ENCODE results near the gene GANAB.
A peak's percentile ranks its signal among the peaks of the same experiment; 100 is the strongest.
"Not testable (repeated sequence)": the region's sequence is repeated elsewhere in the genome, so short reads cannot be mapped to it uniquely, and the experiment has no call there.

The GANAB gene

DNA sequence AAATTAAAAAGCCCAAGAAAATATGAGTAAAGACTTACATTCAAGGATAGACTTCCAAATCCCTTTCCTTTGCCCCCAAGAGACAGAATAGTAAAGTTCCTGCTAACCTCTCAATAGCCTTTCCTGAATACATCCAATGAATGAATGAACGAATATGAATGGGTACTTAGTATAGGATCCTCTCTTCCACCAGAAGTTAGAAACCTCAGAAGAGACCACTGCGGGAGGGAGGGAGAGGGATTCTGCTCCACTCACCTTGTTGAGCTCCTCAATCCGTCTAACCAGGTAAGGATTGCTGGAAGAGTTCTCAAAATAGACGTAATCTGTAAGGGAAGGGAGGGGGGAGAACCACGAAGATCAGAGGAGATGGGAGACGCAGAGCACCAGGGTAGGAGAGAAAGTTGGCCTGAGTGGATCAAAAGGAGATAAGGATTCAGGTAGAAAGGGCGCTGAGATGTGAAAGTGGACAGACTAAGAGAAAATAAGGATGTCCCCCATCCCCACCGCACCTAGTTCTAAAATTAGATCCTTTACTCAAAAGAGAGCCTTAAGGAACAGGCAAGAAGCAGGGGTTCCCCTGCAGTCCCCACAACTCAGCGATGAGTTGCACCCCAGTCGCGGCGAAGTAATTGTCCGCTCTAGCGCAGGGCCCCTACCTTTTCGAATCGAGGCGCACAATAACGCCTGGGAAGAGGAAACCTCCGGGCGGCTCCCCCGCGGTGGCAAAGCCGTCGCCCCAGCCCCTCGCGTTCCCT, 45.9 kb downstream of the GANAB start:
- FAIRE-seq, result no peak

DNA sequence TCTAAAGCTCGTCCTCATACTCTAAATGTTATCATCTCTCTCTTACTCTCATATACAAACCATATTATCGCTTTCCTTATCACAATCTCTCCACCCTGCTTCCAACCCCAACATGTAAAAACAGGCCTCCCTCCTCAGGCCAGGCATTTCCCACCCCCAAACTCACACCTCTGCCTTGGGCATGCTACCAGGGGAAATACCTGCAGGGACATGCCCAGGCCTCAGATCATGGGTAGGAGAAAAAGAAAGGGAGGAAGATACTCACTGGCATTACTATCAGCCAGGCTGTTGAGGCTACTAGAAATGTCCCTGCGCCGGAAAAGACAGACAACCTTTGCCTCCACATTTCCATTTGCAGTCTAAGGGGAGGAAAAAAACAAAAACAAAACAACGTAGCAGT, 46.5 kb downstream of the GANAB start:
- FAIRE-seq, result no peak

DNA sequence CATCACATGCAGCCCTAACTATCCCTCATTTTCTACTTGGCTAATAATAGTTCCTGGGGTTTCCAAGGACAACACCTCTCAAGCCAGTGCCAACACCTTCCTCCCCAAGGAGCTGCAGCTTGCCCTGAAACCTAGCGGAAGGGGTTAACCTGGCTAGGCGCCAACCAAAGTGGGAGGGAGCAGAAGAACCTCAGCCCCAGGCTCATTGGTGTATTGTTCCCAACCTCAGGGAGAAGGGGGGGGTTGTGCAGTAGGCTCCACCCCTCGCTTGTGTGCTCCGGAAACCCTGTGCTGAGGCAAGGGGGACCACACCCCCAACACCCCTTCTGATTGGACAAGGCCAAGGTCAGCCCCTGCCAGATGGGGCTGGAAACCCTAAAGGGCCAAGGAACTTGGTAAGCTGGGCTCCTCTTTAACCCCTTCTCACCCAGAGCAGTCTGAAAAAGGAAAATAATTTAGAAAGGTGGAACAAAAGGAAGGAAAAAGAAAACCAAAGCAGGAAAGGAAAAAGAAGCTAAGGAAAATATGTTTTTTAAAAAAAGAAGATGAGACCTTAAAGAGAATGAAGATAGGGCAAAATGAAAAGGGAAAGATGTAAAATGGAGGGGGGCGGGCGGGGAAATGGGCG, 47.2 kb downstream of the GANAB start:
- FAIRE-seq, result peak; percentile 96

DNA sequence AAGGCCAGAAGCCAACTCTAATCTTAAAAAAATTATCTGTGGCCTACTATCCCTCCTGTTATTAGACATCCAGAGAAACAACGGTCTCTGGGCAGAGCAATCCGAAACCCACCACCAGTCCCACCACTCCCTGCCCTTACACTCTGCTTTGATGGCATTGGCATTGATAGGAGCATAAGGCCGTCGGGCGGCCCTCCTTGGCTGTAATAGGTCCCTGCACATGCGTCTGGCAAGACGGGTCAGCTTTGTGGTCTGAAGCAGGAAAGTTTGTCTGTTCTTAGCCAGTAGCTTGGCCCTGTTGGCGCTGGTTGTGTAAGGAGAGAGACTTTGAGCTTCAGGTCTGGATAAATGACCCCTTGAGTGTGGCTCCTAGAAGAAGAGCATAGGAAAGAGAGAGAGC, 51.3 kb downstream of the GANAB start:
- no peak for FAIRE-seq

DNA sequence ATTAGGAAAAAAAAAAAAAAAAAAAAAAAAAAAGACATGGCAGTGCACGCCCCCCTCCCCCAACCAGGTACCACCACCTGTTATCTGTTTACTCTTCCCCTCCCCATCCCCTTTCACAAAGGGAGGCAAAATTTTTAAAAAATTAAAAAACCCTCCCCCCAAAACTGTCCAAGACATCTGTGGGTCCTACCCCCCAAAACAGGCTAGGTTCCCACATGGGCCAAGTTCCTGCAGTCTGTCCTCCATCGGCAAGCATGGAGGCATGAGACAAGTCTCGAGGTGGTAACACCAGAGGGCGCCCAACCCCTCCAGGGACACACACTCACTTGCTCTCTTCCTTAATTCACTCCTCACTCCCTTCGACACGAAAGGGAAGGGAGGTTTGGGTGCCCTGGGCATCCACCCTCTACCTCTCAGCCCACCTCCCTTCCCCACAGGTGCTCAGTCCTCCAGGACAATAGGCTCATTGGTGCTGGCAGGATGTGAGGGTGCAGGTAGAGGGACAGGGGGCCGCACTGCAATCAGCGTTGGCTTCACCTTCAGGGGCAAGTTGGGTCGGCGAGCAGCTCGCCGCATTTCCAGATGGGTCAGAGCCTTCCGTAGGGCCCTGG, 52.9 kb downstream of the GANAB start:
- no peak for FAIRE-seq

DNA sequence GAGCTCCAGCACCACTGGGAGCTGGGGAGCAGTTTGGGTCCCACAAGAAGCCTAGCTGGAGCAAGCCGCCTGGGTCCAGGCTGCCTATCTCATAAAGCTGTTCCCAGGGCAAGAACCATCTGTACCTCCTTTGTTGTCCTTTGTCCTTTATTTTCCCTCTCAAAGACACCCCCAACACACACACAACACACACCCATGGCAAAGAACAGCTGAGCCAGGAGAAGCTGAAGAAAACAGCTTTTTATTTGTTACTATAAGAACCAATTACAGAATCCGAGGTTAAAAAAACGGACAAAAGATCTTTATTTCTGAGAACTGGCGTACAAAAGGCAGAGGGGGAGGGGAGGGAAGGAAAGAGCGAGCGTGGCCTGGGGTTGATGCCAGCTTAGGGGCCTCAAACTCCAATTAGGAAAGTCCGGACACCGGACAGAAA, 53.4 kb downstream of the GANAB start:
- no peak for FAIRE-seq

DNA sequence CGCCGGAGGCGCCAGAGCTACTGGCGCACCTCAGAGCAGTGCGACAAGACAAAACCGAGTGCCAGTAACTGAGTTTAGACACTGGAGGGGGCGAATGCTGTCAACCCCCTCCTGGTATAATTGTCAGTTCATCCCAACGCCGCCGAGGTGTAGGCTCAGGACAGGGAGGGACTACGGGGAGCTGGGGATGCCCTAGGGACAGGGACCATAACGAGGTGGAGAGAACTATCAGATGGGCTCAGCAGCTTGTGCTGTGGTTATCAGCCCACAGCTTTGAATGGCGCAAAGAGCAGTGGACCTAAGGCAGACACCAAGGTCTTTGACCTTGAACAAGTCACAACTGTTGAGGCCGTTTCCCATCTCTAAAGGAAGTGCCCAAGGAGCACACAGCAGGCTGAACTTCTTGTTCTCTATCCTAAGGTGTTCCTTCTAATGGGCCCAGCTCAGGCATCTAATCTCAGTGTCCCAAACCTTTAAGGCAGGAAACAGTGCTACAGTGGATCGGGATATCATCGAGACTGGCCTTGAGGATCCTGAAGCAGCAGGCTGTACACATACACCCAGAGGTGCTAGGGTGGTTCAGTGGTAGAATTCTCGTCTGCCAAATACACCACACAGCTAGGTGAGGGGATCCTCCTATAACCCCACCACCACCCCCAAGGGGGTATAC, 54.1 kb downstream of the GANAB start:
- FAIRE-seq, result no peak

DNA sequence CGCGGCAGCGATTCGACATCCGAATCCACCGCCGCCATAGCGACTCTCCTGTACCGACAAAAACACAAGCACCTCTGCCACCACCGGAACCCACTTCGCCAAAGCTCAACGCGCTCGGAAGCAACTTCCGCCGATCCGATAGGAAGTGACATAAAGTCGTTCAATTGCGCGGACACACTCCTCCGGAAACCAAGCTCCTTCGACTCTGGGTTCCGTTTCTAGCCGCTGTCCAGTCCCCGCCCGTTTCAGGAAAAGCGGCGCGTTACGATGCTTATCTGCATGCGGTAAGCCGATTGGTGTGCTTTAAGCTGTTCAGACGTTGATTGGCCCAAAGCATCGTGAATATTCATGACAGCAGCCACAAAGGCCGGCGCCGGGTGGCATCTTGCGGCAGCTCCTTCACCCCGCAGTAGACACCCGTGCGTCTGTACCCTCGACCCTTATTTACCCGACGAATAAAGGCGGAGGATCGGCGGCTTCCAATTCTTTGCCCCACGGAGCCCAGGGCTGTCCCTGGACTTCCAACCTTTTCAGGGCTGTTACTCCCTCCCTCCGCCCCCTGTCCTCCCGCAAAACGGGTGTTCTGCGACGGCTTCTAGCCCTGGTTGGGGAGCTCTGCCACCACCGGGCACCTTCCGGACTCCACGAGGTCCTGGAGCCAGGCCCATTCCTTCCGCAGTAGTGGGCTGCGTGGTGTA, 54.8 kb downstream of the GANAB start, which contains the start of gene TUT1:
Gene TUT1 (minus strand): TSS at position 76 of the 698 bp plus-strand sequence. CDS start 38 bp downstream, at position 38.
- peak; percentile 92 for FAIRE-seq

DNA sequence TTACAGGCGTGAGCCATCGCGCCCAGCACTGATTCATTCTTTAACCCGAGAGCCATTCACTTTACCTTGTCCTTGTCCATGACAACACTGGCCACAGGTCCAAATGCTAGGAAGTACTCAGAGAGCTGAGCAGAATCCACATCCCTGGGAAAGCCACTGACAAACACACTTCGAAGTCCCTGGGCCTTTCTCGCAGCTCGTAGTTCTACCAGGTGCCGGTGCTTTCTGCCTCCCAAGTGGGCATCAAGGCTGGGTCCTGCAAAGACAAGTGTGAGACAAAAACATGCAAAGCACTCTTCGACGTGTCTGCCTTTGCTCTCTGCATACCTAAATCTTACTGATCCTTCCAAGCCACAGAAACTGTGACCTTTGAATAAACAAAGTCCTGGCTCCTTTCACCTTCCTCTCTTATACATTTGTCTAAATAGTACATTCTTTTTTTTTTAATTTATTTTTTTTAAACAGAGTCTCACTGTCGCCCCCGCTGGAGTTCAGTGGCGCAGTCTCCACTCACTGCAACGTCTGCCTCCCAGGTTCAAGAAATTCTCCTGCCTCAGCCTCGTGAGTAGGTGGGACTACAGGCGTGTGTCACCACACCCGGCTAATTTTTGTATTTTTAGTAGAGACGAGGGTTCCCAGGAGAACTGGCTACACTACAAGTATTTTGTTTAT, 57.3 kb downstream of the GANAB start:
- FAIRE-seq, result no peak

DNA sequence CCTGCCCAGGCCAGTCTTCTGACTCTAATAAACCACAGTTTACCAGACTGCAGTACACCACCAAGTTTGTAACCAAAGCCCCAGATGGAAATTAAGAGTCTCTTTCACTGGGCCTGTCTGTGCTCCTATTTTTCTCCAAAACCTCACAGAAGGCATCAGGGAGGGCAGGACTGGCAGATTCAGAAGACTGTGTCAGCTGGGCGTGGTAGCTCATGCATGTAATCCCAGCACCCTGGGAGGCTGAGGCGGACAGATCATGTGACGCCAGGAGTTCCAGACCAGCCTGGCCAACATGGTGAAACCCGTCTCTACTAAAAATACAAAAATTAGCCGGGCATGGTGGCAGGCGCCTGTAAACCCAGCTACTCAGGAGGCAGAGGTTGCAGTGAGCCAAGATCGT, 61.1 kb downstream of the GANAB start:
- FAIRE-seq, result not testable (repeated sequence)

DNA sequence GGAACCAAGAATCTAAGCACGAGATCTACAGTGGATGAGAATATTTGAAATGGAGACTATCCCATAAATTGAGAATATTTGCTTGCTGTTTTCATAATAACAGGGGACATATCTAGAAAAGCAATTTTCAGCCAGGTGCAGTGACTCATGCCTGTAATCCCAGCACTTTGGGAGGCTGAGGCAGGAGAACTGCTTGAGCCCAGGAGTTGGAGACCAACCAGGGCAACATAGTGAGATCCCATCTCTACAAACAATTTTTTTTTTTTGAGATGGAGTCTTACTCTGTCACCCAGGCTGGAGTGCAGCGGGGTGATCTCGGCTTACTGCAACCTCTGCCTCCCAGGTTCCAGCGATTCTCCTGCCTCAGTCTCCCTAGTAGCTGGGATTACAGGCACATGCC, 64.7 kb downstream of the GANAB start:
- FAIRE-seq, result not testable (repeated sequence)

DNA sequence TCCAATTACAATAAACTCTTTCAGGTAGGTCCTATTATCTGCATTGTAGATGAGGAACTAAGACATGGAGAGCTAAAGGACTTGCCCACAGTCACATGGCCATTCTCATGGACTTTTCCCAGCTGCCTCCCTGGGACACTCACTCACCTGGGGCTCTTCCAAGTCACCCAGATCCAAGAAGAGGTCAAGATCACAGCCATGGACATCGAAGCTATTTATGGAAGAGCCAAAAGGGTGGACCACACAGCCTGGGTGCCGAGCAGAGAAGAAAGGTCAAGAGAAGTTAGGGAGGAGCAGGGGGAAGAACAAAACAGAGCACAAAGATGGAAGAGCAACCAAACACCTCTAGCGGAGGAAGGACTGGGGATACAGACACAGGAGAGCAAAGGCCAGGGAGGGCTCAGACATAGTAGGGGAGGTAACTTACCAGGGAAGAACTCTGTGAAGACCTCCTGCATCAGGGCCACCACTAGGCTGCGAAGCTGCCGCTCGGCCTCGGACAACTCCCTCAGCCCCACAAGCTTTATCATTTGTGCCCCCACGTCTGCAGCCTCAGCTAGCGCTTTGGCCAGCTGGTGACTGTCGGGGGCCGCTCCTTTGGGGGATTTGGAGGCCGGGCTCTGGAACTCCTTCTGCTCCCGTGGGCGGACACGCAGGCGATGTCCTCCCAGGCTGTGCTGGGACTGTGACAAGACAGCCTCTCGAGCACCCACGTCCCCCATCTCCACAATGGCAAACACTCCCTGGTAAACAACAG, 65.3 kb downstream of the GANAB start:
- no peak for FAIRE-seq

DNA sequence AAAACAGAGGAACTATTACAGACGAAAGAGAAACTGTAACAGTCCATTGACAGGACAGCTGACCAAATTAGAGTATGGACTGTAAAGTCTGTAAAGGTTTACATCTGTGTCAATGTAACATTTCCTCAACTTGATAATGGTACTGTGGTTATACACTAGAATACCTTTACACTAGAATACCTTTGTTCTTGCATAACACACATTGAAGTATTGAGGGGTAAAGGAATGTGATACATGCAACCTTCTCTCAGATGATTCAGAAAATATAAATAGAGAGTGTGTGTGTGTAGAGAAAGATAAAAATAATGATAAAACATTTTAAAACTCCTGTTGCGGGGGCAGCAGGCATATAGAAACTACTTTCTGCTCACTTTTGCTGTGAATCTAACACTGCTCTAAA, 67.2 kb downstream of the GANAB start:
- FAIRE-seq, result no peak

DNA sequence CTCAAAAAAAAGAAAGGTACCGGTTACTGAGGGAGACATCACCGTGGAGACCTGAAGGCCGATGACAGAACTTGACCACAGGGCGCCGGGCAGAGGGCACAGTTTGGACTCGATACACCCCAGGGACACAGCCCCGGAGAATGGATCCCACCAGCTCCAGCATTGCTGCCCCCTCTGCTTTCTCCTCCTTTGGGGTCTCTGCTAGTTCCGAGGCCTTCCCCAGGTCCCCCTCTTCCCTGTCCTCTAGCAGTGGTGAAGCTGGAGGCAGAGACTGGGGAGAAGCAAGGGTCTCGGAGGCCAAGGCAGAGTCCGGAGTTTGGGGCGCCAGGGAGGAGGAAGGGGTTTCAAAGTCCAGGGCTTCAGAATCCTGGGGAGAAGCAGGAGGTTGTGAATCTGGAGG, 67.9 kb downstream of the GANAB start:
- FAIRE-seq, result no peak

DNA sequence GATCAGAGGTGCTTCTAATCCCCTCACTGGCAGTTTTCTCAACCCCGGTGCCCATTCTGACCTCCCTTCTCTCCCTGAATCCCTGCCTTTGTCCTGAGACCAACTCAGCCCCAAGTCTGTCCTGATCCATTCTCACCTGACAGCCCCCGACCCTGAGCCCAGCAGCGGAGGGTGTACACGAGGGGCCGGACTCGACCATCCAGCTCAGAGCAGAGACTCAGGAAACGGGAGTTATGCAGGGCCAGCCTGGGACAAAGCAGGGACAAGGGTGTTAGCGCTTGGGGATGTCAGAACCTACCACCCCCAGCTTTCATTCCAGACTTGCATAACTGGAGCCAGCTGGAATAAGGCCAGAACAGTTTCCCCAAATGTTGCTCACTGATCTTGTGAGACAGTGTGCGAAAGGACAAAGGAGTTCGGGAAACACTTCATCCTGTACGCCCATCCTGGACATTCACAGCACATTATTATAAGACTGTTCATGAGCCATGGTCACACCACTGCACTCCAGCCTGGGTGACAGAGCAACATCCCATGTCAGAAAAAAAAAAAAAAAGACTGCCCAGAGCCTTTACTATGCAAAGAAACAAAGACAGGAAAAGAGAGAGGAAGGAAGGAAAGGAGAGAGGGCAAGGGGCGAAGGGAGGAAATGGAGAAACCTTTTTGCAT, 69.2 kb downstream of the GANAB start:
- no peak for FAIRE-seq

DNA sequence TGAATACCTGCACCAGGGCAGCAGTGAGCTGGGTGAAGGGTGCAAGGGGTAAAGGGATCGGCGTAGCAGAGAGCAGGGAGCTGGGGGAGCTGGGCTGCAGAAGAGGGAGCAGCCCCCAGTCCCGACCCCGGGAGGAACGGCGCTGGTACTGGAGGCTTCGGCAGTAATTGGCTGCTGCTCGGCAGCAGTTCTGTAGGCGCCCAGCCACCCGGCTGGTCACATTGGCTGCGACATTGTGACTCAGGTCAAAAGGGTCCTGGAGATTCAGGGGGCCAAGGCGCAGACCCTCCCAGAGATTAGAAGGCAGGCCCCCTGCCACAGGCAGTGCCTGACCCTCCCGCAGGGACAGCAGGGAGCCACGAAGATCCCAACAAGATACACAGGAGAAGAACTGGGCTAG, 70.6 kb downstream of the GANAB start:
- FAIRE-seq, result no peak

DNA sequence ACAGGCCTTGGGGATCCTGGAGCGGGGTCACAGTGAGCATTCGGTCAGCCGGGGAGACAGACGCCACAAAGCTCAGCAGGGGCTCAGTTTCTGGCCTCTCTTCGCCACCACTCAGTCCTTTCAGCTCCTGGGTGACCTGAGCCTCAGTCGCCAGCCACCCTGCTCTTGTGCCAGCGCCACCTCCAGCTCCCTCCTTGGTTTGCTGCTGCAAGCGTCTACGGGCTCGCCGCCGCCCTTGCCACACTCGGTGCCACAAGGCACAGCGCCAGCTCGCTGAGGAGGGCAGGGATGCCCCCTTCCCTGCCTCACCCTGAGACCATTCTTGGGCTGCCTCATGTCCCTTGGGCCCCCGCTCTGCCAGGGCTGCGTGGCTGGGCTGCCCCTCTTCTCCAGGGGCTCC, 71.3 kb downstream of the GANAB start:
- no peak for FAIRE-seq

Data from TTC549 (cell line).